Esophagus muscularis mucosa (tissue), 4 donors: ENCODE results near the gene OR6X1. TPM values are rescaled to one million over a fixed set of nuclear protein-coding genes. Genes with fewer than 3 reads are reported as not detected.

Experiments used
- DNase-seq: peaks from one replicate; pipeline ENCODE4 v3.0.0-alpha.2; 2017; ENCODE audit errors: extremely low spot score
- H3K27ac ChIP-seq, 4 donors: fragments of 200-600 bp; sonication (generic); replicated peaks in 1 of 4; 1 replicate in 3 of 4; 2 replicates in 1 of 4; pipeline ENCODE4 v1.5.1; 2016 to 2019; ENCODE audit warnings: mild to moderate bottlenecking in 1 of 4
- H3K27me3 ChIP-seq, 4 donors: fragments of 200-600 bp; sonication (generic); one replicate each; pipeline versions ENCODE4 v1.5.1 to v1.6.0; 2016 to 2019
- H3K36me3 ChIP-seq, 4 donors: fragments of 200-600 bp; sonication (generic); one replicate each; pipeline ENCODE4 v1.5.1; 2016 to 2019
- H3K4me1 ChIP-seq, 4 donors: fragments of 200-600 bp; sonication (generic); one replicate each; pipeline ENCODE4 v1.5.1; 2016 to 2019
- H3K4me3 ChIP-seq, 4 donors: fragments of 200-600 bp; sonication (generic); 1 replicate in 2 of 4; 2 replicates in 2 of 4; pipeline ENCODE4 v1.5.1; 2016 to 2019; ENCODE audit warnings: mild to moderate bottlenecking in 4 of 4, moderate library complexity in 1 of 4
- H3K9me3 ChIP-seq, 4 donors: fragments of 200-600 bp; sonication (generic); 1 replicate in 3 of 4; 2 replicates in 1 of 4; pipeline ENCODE4 v1.5.1; 2016 to 2019
- CTCF ChIP-seq, 3 experiments: fragments of 200-600 bp in 2 of 3; fragments of 450-650 bp in 1 of 3; sonication (generic) in 2 of 3; IDR thresholded peaks; one replicate each; pipeline ENCODE4 v1.5.1; 2017 to 2019; ENCODE audit warnings: antibody characterized with exemption in 3 of 3, mild to moderate bottlenecking in 2 of 3, moderate library complexity in 1 of 3
- EP300 ChIP-seq: sonication (generic); formaldehyde crosslinking; IDR thresholded peaks from one replicate; pipeline ENCODE4 v1.6.1; 2017; ENCODE audit warnings: antibody characterized with exemption
- POLR2A ChIP-seq: fragments of 450-650 bp; IDR thresholded peaks from one replicate; pipeline ENCODE4 v1.6.1; 2017; ENCODE audit warnings: antibody characterized with exemption, moderate library complexity, mild to moderate bottlenecking, low read depth
- POLR2AphosphoS5 ChIP-seq, 2 donors: sonication (generic); formaldehyde crosslinking; IDR thresholded peaks; one replicate each; pipeline ENCODE4 v1.6.1; 2017; ENCODE audit warnings: antibody characterized with exemption in 2 of 2
- WGBS: methylation state at CpG from one replicate; pipeline ENCODE4 v1.1.5; 2018; 5-methylcytosine and 5-hydroxymethylcytosine counted together
- intact Hi-C: fragments of 100-400 bp; cut with DNase I; formaldehyde crosslinking; loops from one replicate; pipeline ENCODE4 v1.15.1; 2023
- total RNA-seq, 4 donors: library from RNA; depleted of rRNA; stranded (reverse); fragments of >200 nt; gene quantifications; one replicate each; pipeline versions ENCODE4 v1.1.0 to v1.2.1, GENCODE V29; 2016

OR6X1 gene
- total RNA-seq, 4 donors from 2014 or later: not detected

DNA sequence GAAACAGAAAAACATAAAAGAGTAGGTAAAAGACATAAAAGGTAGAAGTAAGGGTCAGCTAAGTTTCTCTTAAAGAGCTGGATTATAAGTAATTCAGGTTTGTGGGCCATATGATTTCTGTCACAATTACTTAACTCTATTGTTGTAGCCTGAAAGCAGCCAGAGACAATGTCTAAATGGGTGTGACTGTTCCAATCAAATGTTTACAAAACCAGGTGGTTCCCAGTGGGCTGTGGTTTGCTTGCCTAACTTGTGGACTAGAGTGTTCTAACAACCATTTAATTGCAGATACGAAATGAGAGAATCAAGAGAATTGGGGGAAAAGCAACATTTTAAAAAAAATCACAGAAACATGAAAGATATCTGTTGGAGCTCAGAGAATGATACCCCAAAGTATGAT is 29.2 kb upstream of the OR6X1 start:
- no peaks in the 10 kb centered on the region for H3K9me3 ChIP-seq
- no peak for DNase-seq
- no peaks in the 10 kb centered on the region for H3K4me1 ChIP-seq
- intact Hi-C loops: no loop called here
- H3K36me3 ChIP-seq: no peaks in the 10 kb centered on the region
- H3K27ac ChIP-seq: no peak overlapping the region
- WGBS: 67% methylated on average over 1 of the region's 1 CpG
- no peak overlapping the region for H3K4me3 ChIP-seq
- TF ChIP-seq POLR2AphosphoS5 (IDR thresholded peaks at IDR 0.05) (no peak), CTCF (IDR thresholded peaks at IDR 0.05) (no peak), POLR2A (no peak)
- no peaks in the 10 kb centered on the region for H3K27me3 ChIP-seq

- intact Hi-C loops: no loop called here
- no peak for DNase-seq
- H3K27me3 ChIP-seq: no peaks in the 10 kb centered on the region
- TF ChIP-seq POLR2AphosphoS5 (IDR thresholded peaks at IDR 0.05) (no peak), CTCF (IDR thresholded peaks at IDR 0.05) (no peak), POLR2A (no peak)
- no peaks in the 10 kb centered on the region for H3K4me1 ChIP-seq
- no peaks in the 10 kb centered on the region for H3K36me3 ChIP-seq
- H3K4me3 ChIP-seq: no peak overlapping the region
- WGBS: 86% methylated on average over 1 of the region's 1 CpG
- no peak overlapping the region for H3K27ac ChIP-seq
- H3K9me3 ChIP-seq: no peaks in the 10 kb centered on the region
Observed at GRCh38 chr11:123778511-123778910, 24.2 kb upstream of the OR6X1 start.

GRCh38 chr11:123775715-123776549 is 21.6 kb upstream of the OR6X1 start:
- intact Hi-C loops: no loop called here

GRCh38 chr11:123775289-123775688 is 21.0 kb upstream of the OR6X1 start:
- Histone ChIP-seq H3K36me3 (no peaks in the 10 kb centered on the region), H3K4me1 (no peaks in the 10 kb centered on the region), H3K4me3 (no peak overlapping the region), H3K9me3 (no peaks in the 10 kb centered on the region), H3K27ac (no peak overlapping the region), H3K27me3 (no peaks in the 10 kb centered on the region)
- intact Hi-C loops: no loop called here
- TF ChIP-seq POLR2A: no peak
- no peak for TF ChIP-seq CTCF (IDR thresholded peaks at IDR 0.05)
- no peak for TF ChIP-seq EP300
- no peak for TF ChIP-seq POLR2AphosphoS5 (IDR thresholded peaks at IDR 0.05)
- WGBS: 81% methylated on average over 1 of the region's 1 CpG
- DNase-seq: no peak

More at GRCh38 chr11:123775715-123776549, 21.6 kb upstream of the OR6X1 start:
- H3K4me3 ChIP-seq: no peak overlapping the region
- H3K27me3 ChIP-seq: no peaks in the 10 kb centered on the region
- 37% methylated on average over 4 of the region's 4 CpGs for WGBS
- no peak overlapping the region for H3K27ac ChIP-seq
- H3K4me1 ChIP-seq: no peaks in the 10 kb centered on the region
- TF ChIP-seq POLR2A (no peak), POLR2AphosphoS5 (IDR thresholded peaks at IDR 0.05) (no peak), CTCF (IDR thresholded peaks at IDR 0.05) (no peak), EP300 (no peak)
- no peak for DNase-seq
- no peaks in the 10 kb centered on the region for H3K36me3 ChIP-seq
- no peaks in the 10 kb centered on the region for H3K9me3 ChIP-seq

DNA sequence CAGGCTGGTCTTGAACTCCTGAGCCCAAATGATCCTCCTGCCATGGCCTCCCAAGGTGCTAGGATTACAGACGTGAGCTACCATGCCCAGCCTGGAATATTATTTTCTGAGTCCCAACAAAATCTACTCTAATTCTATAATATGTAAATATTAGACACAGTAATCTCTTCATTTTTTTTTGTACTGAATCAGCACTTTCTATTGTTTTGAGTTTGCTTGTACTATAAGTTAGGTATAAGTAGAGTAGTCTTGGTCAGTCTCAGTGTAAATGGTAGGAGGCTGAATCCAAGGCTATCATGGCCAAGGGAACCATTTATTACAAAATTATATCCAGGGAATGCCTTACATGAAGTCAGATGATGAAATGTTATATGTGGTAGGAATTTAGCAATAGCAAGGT is 19.6 kb upstream of the OR6X1 start:
- WGBS: 91% methylated on average over 1 of the region's 1 CpG
- Histone ChIP-seq H3K4me1 (no peaks in the 10 kb centered on the region), H3K36me3 (no peaks in the 10 kb centered on the region), H3K27ac (no peak overlapping the region), H3K27me3 (no peaks in the 10 kb centered on the region), H3K4me3 (no peak overlapping the region), H3K9me3 (no peaks in the 10 kb centered on the region)
- TF ChIP-seq EP300 (no peak), POLR2A (no peak), CTCF (IDR thresholded peaks at IDR 0.05) (no peak), POLR2AphosphoS5 (IDR thresholded peaks at IDR 0.05) (no peak)
- intact Hi-C loops: no loop called here
- no peak for DNase-seq
